Neutrophil (primary cell): ENCODE data around the gene ANAPC1.
A peak's percentile ranks its signal among the peaks of the same experiment; 100 is the strongest.

Experiments
- H3K27ac ChIP-seq: fragments of 200-600 bp; sonication (generic); 2 replicates; pipeline ENCODE4 v1.5.1; 2016; ENCODE audit warnings: mild to moderate bottlenecking, moderate library complexity
- H3K27me3 ChIP-seq: fragments of 200-600 bp; sonication (generic); 2 replicates; pipeline ENCODE4 v1.6.0; 2016; ENCODE audit warnings: mild to moderate bottlenecking
- H3K36me3 ChIP-seq: fragments of 200-600 bp; sonication (generic); 2 replicates; pipeline ENCODE4 v1.5.1; 2017
- H3K4me1 ChIP-seq, 2 experiments: fragments of 200-600 bp in 1 of 2; sonication (generic) in 1 of 2; 1 replicate in 1 of 2; 2 replicates in 1 of 2; pipeline versions ENCODE4 v1.5.1 to v1.6.1; 2013 to 2016; ENCODE audit warnings: low read depth in 1 of 2, low read length in 1 of 2, mild to moderate bottlenecking in 1 of 2, moderate library complexity in 1 of 2; ENCODE audit not compliant: control insufficient read depth in 1 of 2, insufficient read depth in 1 of 2
- H3K4me3 ChIP-seq, 2 experiments: fragments of 200-600 bp in 1 of 2; sonication (generic) in 1 of 2; 1 replicate in 1 of 2; 2 replicates in 1 of 2; pipeline ENCODE4 v1.5.1; 2013 to 2016; ENCODE audit warnings: low read depth in 1 of 2, low read length in 1 of 2, mild to moderate bottlenecking in 1 of 2, moderate library complexity in 1 of 2
- H3K9me3 ChIP-seq: fragments of 200-600 bp; sonication (generic); 2 replicates; pipeline ENCODE4 v1.5.1; 2016
- TF ChIP-seq, protein P1 (sequence below): fragments of 200-600 bp; sonication (generic); IDR thresholded peaks from 2 replicates; pipeline ENCODE4 v1.5.1; 2016; ENCODE audit warnings: antibody characterized with exemption

Gene ANAPC1

GRCh38 chr2:111883661-111884591 is at the start of gene ANAPC1:
TSS of gene ANAPC1 (minus strand) at chr2:111884193. CDS start at chr2:111880825, 3,368 bp downstream.
- H3K9me3 ChIP-seq, result no peaks in the 10 kb centered on the region
- peak within 1 kb of the TSS; percentile 59 for H3K27ac ChIP-seq
- peaks cover 10% of the 10 kb centered on the region in 2 experiments for H3K4me1 ChIP-seq
- H3K4me3 ChIP-seq, result peak within 1 kb of the TSS; percentile 58 to 83
- H3K36me3 ChIP-seq, result peaks cover 3% of the 10 kb centered on the region
- no peaks in the 10 kb centered on the region for H3K27me3 ChIP-seq
- TF ChIP-seq, protein P1, sequence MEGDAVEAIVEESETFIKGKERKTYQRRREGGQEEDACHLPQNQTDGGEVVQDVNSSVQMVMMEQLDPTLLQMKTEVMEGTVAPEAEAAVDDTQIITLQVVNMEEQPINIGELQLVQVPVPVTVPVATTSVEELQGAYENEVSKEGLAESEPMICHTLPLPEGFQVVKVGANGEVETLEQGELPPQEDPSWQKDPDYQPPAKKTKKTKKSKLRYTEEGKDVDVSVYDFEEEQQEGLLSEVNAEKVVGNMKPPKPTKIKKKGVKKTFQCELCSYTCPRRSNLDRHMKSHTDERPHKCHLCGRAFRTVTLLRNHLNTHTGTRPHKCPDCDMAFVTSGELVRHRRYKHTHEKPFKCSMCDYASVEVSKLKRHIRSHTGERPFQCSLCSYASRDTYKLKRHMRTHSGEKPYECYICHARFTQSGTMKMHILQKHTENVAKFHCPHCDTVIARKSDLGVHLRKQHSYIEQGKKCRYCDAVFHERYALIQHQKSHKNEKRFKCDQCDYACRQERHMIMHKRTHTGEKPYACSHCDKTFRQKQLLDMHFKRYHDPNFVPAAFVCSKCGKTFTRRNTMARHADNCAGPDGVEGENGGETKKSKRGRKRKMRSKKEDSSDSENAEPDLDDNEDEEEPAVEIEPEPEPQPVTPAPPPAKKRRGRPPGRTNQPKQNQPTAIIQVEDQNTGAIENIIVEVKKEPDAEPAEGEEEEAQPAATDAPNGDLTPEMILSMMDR, result no peak

- no peak overlapping the region for H3K27ac ChIP-seq
- no peaks in the 10 kb centered on the region for H3K36me3 ChIP-seq
- H3K4me3 ChIP-seq, result no peak overlapping the region
- H3K27me3 ChIP-seq, result no peaks in the 10 kb centered on the region
- H3K4me1 ChIP-seq, result no peaks in the 10 kb centered on the region
- TF ChIP-seq, protein P1, result no peak
- no peaks in the 10 kb centered on the region for H3K9me3 ChIP-seq
These were observed 48.9 kb upstream of the ANAPC1 start for GRCh38 chr2:111932841-111933291.

GRCh38 chr2:111930875-111931274 is 46.9 kb upstream of the ANAPC1 start:
- no peak overlapping the region for H3K27ac ChIP-seq
- no peaks in the 10 kb centered on the region for H3K4me1 ChIP-seq
- no peaks in the 10 kb centered on the region for H3K27me3 ChIP-seq
- no peaks in the 10 kb centered on the region for H3K9me3 ChIP-seq
- TF ChIP-seq, protein P1, result no peak
- H3K4me3 ChIP-seq, result no peak overlapping the region
- no peaks in the 10 kb centered on the region for H3K36me3 ChIP-seq

DNA sequence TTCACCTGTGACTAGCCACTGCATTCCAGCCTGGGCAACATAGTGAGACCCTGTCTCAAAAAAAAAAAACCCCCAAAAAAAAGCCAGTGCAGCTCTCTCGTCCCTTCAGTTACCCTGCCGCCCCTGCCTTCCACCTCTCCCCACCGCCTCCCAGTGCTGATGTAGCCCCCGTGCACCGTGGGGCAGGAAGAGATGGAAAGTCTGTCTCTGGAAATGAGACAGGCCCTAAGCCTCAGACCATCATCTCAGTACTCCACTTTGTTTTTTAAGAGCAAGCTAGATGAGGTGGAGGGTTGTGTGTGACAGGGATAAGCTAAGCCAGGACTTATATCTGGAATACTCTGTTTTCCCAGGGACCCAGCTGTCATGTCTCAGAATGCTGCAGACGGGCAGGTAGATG is 46.4 kb upstream of the ANAPC1 start:
- H3K27me3 ChIP-seq, result no peaks in the 10 kb centered on the region
- H3K4me3 ChIP-seq, result no peak overlapping the region
- H3K9me3 ChIP-seq, result no peaks in the 10 kb centered on the region
- no peaks in the 10 kb centered on the region for H3K36me3 ChIP-seq
- TF ChIP-seq, protein P1, result no peak
- no peak overlapping the region for H3K27ac ChIP-seq
- H3K4me1 ChIP-seq, result no peaks in the 10 kb centered on the region

DNA sequence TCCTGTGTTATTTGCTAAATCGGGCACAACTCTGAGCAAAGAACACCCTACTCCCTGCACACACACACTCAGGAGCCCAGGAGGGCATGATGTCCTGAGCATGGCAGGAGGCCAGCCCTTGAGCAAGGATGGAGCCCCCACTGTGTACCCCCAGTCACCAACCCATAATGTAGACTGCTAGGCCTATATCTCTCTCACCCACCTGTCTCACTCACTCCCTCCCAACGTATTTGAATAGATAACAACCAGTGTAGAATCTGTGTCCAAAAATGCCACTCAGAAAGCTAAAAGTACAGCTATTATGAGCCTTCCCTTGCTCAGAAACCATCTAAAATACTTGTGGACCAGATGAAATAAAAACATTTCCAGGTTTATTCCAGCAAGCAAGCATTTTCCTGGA is 43.7 kb upstream of the ANAPC1 start:
- Histone ChIP-seq H3K4me3 (no peak overlapping the region), H3K9me3 (no peaks in the 10 kb centered on the region), H3K4me1 (no peaks in the 10 kb centered on the region), H3K27me3 (no peaks in the 10 kb centered on the region), H3K36me3 (peaks cover 3% of the 10 kb centered on the region), H3K27ac (no peak overlapping the region)
- TF ChIP-seq, protein P1, result no peak
